HG03558 (cell line): Measurements from ENCODE around the gene VIT.
"Not testable (repeated sequence)": the region's sequence is repeated elsewhere in the genome, so short reads cannot be mapped to it uniquely, and the experiment has no call there.

Experiments used
- ATAC-seq: cut with Tn5 transposase; IDR thresholded peaks from one replicate; pipeline ENCODE4 v1.9.1; 2021; ENCODE audit warnings: moderate number of reproducible peaks; ENCODE audit not compliant: unreplicated experiment; ENCODE audit errors: extremely low read depth

VIT gene

GRCh38 chr2:36676364-36676763, 20.1 kb upstream of the VIT start:
- no peak for ATAC-seq

- ATAC-seq = no peak
These were observed 19.1 kb upstream of the VIT start for GRCh38 chr2:36677386-36677785.

- no peak for ATAC-seq
These were observed 18.4 kb upstream of the VIT start for GRCh38 chr2:36677996-36678605.

- ATAC-seq = no peak
These were observed 17.7 kb upstream of the VIT start for GRCh38 chr2:36678856-36679255.

GRCh38 chr2:36680012-36680411, 16.5 kb upstream of the VIT start:
- no peak for ATAC-seq

DNA sequence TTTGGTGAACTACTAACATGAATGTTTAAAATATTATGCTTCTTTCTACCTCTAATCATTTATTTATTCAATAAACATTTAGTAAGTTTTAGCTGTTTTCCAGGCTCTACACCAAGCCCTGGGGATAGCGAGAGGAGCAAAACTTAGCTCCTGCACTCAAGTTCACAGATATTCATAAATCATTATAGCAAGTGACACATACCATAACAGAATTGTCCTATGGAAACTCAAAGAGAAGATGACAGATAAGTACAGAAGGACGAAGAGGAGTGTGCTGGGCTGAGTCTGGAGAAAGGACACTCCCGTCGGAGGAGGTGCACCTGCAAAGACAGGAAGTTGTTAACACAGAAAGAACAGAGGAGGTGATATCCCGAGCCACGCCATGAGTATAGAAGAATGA, 13.9 kb upstream of the VIT start:
- ATAC-seq = no peak

DNA sequence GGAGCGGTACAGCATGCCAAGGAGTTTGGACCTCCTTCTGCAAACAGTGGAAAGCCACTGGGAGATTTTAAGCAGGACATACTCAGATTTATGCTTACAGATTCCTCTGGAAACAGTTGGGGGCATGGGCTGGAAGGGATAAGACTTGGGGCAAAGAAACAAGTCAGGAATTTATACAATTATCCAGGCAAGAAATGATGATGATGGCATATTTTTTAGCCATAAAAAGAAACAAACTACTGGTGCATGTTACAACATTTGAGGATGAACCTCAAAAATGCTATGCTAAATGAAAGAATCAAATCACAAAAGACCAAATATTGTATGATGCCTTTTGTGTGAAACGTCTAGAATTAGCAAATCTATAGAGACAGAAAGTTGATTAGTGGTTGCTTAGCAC, 13.5 kb upstream of the VIT start:
- no peak for ATAC-seq

DNA sequence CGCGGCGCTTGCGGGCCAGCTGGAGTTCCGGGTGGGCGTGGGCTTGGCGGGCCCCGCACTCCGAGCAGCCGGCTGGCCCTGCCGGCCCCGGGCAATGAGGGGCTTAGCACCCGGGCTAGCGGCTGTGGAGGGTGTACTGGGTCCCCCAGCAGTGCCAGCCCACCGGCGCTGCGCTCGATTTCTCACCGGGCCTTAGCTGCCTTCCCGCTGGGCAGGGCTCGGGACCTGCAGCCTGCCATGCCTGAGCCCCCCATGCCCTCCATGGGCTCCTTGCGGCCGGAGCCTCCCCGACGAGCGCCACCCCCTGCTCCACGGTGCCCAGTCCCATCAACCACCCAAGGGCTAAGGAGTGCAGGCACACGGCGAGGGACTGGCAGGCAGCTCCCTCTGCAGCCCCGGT, 8.2 kb upstream of the VIT start:
- ATAC-seq = not testable (repeated sequence)

- not testable (repeated sequence) for ATAC-seq
These were observed 7.5 kb upstream of the VIT start for GRCh38 chr2:36689013-36689412.

- ATAC-seq = no peak
These were observed 4.4 kb upstream of the VIT start for GRCh38 chr2:36692121-36692520.

- no peak for ATAC-seq
These were observed 2.7 kb upstream of the VIT start for GRCh38 chr2:36693825-36694224.

GRCh38 chr2:36695746-36696415, 626 bp upstream of the VIT start:
- no peak for ATAC-seq

DNA sequence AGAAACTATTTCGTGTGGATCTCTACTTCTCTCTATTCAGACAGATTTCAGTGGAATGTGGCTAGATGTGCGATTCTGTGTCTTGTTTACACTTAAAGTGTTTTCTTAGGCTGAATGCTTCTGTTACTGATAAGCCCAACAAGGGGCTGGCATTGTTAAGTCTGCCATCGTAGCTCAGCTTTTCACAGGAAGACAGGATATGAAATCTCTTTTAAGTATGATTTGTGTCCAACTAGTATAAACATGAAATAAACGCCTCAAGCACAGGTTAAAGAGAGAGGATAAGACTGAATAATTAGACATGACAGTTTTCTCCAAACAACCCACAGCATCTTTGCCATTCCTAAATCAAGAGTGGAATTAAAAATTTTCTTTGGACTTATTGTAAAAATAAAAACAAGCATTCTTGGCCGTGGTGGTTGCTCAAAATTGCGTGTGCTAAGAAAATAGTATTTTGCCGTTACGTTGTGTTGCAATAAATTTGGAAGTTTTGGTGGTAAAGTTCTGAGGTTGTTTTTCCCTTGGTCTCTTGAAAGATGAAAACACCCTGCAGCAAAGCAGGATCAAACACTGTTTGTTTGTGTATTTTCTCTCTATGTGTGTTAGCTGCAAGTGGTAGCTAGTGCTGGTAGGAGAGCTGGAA, 1.0 kb downstream of the VIT start:
- ATAC-seq = no peak

DNA sequence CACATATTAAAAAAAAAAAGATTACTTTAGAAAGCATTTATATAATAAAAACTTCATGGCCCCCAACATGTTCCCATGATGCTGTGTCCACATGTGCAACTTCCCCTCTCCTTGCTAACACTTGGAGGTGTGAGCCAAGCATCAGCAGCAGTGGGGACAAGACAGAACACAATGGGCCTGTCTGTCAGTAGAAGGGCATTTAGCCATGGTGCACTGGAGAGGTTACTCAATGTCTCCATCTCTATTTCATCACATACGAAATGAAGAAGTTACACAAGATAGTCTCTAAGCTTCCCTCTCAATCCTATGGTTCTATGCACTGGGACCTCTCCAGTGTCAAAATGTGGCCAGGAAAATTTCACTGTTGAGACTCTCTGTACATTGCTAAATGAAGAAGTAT, 2.5 kb downstream of the VIT start:
- no peak for ATAC-seq

GRCh38 chr2:36700311-36700710, 3.8 kb downstream of the VIT start:
- no peak for ATAC-seq

- ATAC-seq = no peak
These were observed 4.9 kb downstream of the VIT start for GRCh38 chr2:36701391-36701795.

GRCh38 chr2:36701918-36702317, 5.4 kb downstream of the VIT start:
- ATAC-seq = no peak

DNA sequence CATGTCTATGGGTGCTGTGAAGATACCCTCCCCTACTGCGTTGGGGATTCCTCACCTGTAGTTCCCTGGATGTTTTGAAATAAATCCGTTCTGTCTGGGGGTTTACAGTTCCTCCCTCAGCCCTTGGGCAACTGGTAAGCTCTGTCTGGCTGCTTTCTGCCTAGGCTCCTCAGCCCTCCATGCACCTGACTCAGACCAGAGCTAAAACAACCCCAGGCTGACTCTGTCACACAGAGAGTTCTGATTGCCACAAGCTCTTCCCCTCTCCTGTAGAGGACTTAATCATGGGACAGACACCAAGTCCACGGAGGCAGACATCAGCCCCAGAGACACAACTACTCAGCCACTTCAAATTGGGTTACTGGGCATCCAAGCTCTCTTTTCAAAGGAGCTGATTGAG, 6.3 kb downstream of the VIT start:
- ATAC-seq = no peak

- ATAC-seq = no peak
These were observed 8.1 kb downstream of the VIT start for GRCh38 chr2:36704475-36705150.

DNA sequence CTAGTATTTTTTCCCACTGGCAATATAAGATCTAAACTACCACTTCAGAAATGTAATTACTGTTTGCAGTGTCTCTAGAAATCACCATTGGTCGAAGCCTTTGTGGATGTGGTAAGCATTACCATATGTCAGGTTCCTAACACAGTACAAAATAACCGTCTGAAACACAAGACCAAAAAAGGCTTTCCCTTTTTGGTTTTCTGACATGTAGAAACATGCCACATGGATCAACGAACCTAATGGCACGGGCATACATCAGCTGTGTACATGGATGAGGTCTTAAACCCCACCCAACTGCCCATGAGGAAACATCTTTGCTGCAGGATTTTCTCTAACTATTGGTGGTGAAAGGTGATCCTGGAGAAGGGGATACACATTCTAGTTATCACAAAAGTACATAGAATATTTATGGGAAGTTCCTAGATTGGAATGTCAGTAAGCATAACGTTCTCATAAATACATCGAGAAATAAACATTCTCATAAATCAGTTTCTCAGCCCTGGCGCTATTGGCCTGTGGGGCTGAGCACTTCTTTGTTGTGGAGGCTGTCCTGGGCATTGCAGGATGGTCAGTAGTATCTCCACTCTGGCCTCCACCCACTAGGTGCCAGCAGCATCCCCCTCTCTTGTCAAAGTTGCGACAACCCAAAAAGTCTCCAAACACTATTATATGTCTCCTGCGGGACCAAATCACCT, 9.0 kb downstream of the VIT start:
- ATAC-seq = no peak
